BJ (cell line): ENCODE results near the gene GLI3. TPM values are rescaled to one million over a fixed set of nuclear protein-coding genes. Genes with fewer than 3 reads are reported as not detected.

Experiments used
- CTCF ChIA-PET: fragments of 350-600 bp; formaldehyde crosslinking; extraction: SDS; loops from one replicate; lab custom pipeline; 2021; ENCODE audit warnings: antibody characterized with exemption, inconsistent platforms; lab: Yijun Ruan, JAX
- POLR2A ChIA-PET: fragments of 300-600 bp; sonication (Branson Sonifier 250); formaldehyde crosslinking; extraction: SDS; loops from one replicate; lab custom pipeline; 2021; ENCODE audit warnings: antibody characterized with exemption; lab: Charles Lee
- DNase-seq: peaks from one replicate; pipeline ENCODE4 v3.0.0-alpha.2; 2011; ENCODE audit warnings: low read depth
- H3K27me3 ChIP-seq: 2 replicates; pipeline ENCODE4 v1.6.0; 2011; ENCODE audit warnings: low read length; ENCODE audit not compliant: control insufficient read depth, insufficient read depth
- H3K36me3 ChIP-seq: 2 replicates; pipeline ENCODE4 v1.5.1; 2011; ENCODE audit warnings: low read length; ENCODE audit not compliant: control insufficient read depth, insufficient read depth
- H3K4me3 ChIP-seq: 2 replicates; pipeline ENCODE4 v1.5.1; 2011; ENCODE audit warnings: low read depth, mild to moderate bottlenecking, control low read depth, low read length
- CTCF ChIP-seq: IDR thresholded peaks from 2 replicates; pipeline ENCODE4 v1.5.1; 2011; ENCODE audit warnings: low read depth, mild to moderate bottlenecking, control low read depth, inconsistent platforms, low read length, moderate library complexity; ENCODE audit not compliant: insufficient read depth
- polyA plus RNA-seq: library from polyadenylated mRNA; depleted of rRNA; stranded (reverse); fragments of >200 nt; gene quantifications from 2 replicates; pipeline ENCODE4 v1.2.3, GENCODE V29; 2011

The GLI3 gene
- polyA plus RNA-seq, 1 experiment = 5.1 TPM

DNA sequence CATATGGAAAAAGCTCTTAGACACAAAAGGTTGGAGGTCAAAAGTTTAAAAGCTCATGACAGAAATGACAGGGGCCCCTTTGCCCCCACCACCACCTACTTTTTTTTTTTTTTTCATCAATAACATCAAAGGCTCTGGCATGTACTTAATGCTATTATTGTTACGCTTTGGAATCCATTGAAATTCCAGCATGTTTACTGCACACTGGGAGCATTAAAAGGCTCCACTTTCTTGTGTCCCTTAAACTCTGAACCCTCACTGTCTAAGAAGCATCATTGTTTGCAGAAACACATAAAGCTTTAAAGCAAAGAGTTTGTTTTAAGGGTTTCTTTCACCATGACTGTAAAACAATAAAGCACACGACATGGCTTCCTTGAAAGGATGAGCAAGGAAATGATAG, 149.4 kb downstream of the GLI3 start:
- no peak for TF ChIP-seq CTCF
- no peaks in the 10 kb centered on the region for H3K27me3 ChIP-seq
- no peak overlapping the region for H3K4me3 ChIP-seq
- H3K36me3 ChIP-seq = no peaks in the 10 kb centered on the region
- ChIA-PET CTCF (no interaction called here), POLR2A (no interaction called here)
- no peak for DNase-seq

- no peak for DNase-seq
- Histone ChIP-seq H3K36me3 (peaks cover 2% of the 10 kb centered on the region; the same call in 1 of the 2 replicates), H3K27me3 (no peaks in the 10 kb centered on the region), H3K4me3 (no peak overlapping the region)
- no peak for TF ChIP-seq CTCF
- POLR2A ChIA-PET = no interaction called here
- CTCF ChIA-PET = interaction anchor here (0.6 to 1.2 kb wide), 3 partner anchors 14 to 142 kb away, joined by 3 read pairs; no protein-coding TSS in a partner anchor
Measured at GRCh38 chr7:42085531-42085930, 151.5 kb downstream of the GLI3 start.

GRCh38 chr7:42084263-42084662, 152.7 kb downstream of the GLI3 start:
- ChIA-PET POLR2A (interaction anchor here (0.6 kb wide), 2 partner anchors 53 to 107 kb away, joined by 3 to 4 read pairs; no protein-coding TSS in a partner anchor), CTCF (interaction anchor here (0.9 to 1.1 kb wide), 3 partner anchors 12 to 40 kb away, joined by 3 read pairs; no protein-coding TSS in a partner anchor)
- Histone ChIP-seq H3K4me3 (no peak overlapping the region), H3K27me3 (no peaks in the 10 kb centered on the region), H3K36me3 (peaks cover 2% of the 10 kb centered on the region; the same call in 1 of the 2 replicates)
- TF ChIP-seq CTCF = no peak
- no peak for DNase-seq

DNA sequence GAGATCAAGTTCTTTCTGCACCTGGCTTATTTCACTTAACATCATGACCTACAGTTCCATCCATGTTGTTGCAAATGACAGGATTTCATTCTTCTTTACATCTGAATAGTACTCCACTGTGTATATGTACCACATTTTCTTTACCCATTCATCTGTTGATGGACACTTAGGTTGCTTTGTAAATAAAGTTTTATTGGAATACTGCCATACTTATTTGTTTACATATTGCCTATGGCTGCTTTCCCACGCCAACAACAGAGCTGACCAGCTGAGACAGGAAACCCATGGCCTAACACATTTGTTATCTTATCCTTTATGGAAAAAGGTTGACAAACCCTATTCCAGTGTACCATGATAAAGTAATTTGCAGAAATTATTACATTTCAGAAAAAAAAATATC, 153.7 kb downstream of the GLI3 start:
- no peak for DNase-seq
- peaks cover 2% of the 10 kb centered on the region; the same call in 1 of the 2 replicates for H3K36me3 ChIP-seq
- TF ChIP-seq CTCF = no peak
- no peak overlapping the region for H3K4me3 ChIP-seq
- ChIA-PET CTCF (interaction anchor here (0.9 kb wide), 2 partner anchors 11 to 41 kb away, joined by 3 read pairs; no protein-coding TSS in a partner anchor), POLR2A (no interaction called here)
- no peaks in the 10 kb centered on the region for H3K27me3 ChIP-seq

- CTCF ChIA-PET = no interaction called here
- Histone ChIP-seq H3K36me3 (peaks cover 2% of the 10 kb centered on the region; the same call in 1 of the 2 replicates), H3K4me3 (no peak overlapping the region), H3K27me3 (no peaks in the 10 kb centered on the region)
- DNase-seq = no peak
- POLR2A ChIA-PET = no interaction called here
- TF ChIP-seq CTCF = no peak
Measured at GRCh38 chr7:42082144-42082543, 154.9 kb downstream of the GLI3 start.
